ENCODE data around the gene RPL35.

Gene RPL35

GRCh38 chr9:124834591-124834990, 27.2 kb downstream of the RPL35 start:
- in situ Hi-C loops (cut with HindIII; ENCODE audit: low pct_ligation_motif_present, low pct_unique_long_range_greater_than_20kb, low sequenced_read_pairs): no loop called here
- no peak for DNase-seq

- no peak for DNase-seq
- in situ Hi-C loops (cut with HindIII; ENCODE audit: low pct_ligation_motif_present, low pct_unique_long_range_greater_than_20kb, low sequenced_read_pairs): no loop called here
These were observed 30.0 kb downstream of the RPL35 start for GRCh38 chr9:124831642-124832364.

- in situ Hi-C loops (cut with HindIII; ENCODE audit: low pct_ligation_motif_present, low pct_unique_long_range_greater_than_20kb, low sequenced_read_pairs): no loop called here
- no peak for DNase-seq
These were observed 31.2 kb downstream of the RPL35 start for GRCh38 chr9:124830593-124830992.

GRCh38 chr9:124829334-124829669, 32.5 kb downstream of the RPL35 start:
- no peak for DNase-seq
- in situ Hi-C loops (cut with HindIII; ENCODE audit: low pct_ligation_motif_present, low pct_unique_long_range_greater_than_20kb, low sequenced_read_pairs): no loop called here

GRCh38 chr9:124828489-124829333, 33.0 kb downstream of the RPL35 start:
- no peak for DNase-seq
- in situ Hi-C loops (cut with HindIII; ENCODE audit: low pct_ligation_motif_present, low pct_unique_long_range_greater_than_20kb, low sequenced_read_pairs): no loop called here

GRCh38 chr9:124820698-124821623, 40.8 kb downstream of the RPL35 start:
- in situ Hi-C loops (cut with HindIII; ENCODE audit: low pct_ligation_motif_present, low pct_unique_long_range_greater_than_20kb, low sequenced_read_pairs): no loop called here
- DNase-seq: no peak

GRCh38 chr9:124818431-124819281, 43.1 kb downstream of the RPL35 start:
- in situ Hi-C loops (cut with HindIII; ENCODE audit: low pct_ligation_motif_present, low pct_unique_long_range_greater_than_20kb, low sequenced_read_pairs): no loop called here
- no peak for DNase-seq

GRCh38 chr9:124815601-124816000, 46.2 kb downstream of the RPL35 start:
- no peak for DNase-seq
- in situ Hi-C loops (cut with HindIII; ENCODE audit: low pct_ligation_motif_present, low pct_unique_long_range_greater_than_20kb, low sequenced_read_pairs): no loop called here

GRCh38 chr9:124814164-124814535, 47.6 kb downstream of the RPL35 start:
- in situ Hi-C loops (cut with HindIII; ENCODE audit: low pct_ligation_motif_present, low pct_unique_long_range_greater_than_20kb, low sequenced_read_pairs): no loop called here
- DNase-seq: no peak

- DNase-seq: no peak
- in situ Hi-C loops (cut with HindIII; ENCODE audit: low pct_ligation_motif_present, low pct_unique_long_range_greater_than_20kb, low sequenced_read_pairs): no loop called here
These were observed 48.1 kb downstream of the RPL35 start for GRCh38 chr9:124813501-124814163.

- DNase-seq: no peak
- in situ Hi-C loops (cut with HindIII; ENCODE audit: low pct_ligation_motif_present, low pct_unique_long_range_greater_than_20kb, low sequenced_read_pairs): no loop called here
These were observed 48.7 kb downstream of the RPL35 start for GRCh38 chr9:124813041-124813440.

GRCh38 chr9:124812441-124812876, 49.3 kb downstream of the RPL35 start:
- peak; percentile 96 for DNase-seq
- in situ Hi-C loops (cut with HindIII; ENCODE audit: low pct_ligation_motif_present, low pct_unique_long_range_greater_than_20kb, low sequenced_read_pairs): no loop called here

GRCh38 chr9:124810663-124811355, 50.9 kb downstream of the RPL35 start:
- DNase-seq: peak; percentile 87
- in situ Hi-C loops (cut with HindIII; ENCODE audit: low pct_ligation_motif_present, low pct_unique_long_range_greater_than_20kb, low sequenced_read_pairs): no loop called here

GRCh38 chr9:124809741-124810500, 51.8 kb downstream of the RPL35 start:
- no peak for DNase-seq
- in situ Hi-C loops (cut with HindIII; ENCODE audit: low pct_ligation_motif_present, low pct_unique_long_range_greater_than_20kb, low sequenced_read_pairs): no loop called here

- DNase-seq: no peak
- in situ Hi-C loops (cut with HindIII; ENCODE audit: low pct_ligation_motif_present, low pct_unique_long_range_greater_than_20kb, low sequenced_read_pairs): no loop called here
These were observed 52.5 kb downstream of the RPL35 start for GRCh38 chr9:124809211-124809610.

GRCh38 chr9:124808246-124808956, 53.4 kb downstream of the RPL35 start:
- no peak for DNase-seq
- in situ Hi-C loops (cut with HindIII; ENCODE audit: low pct_ligation_motif_present, low pct_unique_long_range_greater_than_20kb, low sequenced_read_pairs): no loop called here
